ENCODE measurements around the gene EPAS1.

Gene EPAS1

DNA sequence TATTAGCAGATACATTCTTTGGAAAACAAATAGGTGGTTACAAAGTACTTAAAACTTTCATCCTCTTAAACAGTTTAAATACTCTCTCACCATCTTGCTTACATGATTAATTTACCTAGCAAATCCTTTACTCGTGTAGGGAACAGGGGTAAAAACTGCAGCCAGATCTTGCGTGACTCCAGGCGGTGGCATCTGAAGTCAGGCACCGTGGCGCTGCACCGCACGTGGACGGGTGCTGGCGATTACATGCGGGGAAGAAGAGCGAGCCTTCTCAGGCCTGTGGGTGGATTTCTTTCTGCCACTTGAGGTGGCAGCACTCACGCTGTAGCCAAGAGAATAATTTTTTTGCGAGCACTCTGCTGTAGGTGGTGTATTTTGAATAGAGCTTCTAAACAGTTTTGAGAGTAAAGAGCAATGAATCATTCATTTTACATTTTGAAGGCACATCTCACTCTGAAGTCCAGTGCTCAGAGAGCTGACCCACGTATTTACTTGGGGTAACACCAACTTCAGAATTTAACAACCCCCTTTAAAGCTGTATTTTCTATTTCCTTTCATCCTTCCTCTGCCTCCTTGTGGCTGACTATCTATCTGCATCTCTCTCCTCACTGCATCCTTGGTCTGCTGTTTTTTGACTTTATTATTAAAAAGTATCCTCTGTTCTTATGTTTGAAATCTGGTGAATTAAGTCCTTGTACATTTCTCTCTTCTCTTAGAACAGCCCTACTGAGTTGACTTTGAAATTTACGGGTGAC lies 68.9 kb downstream of the EPAS1 start:
- peak in 1 of 3 experiments; percentile 16 for DNase-seq

DNA sequence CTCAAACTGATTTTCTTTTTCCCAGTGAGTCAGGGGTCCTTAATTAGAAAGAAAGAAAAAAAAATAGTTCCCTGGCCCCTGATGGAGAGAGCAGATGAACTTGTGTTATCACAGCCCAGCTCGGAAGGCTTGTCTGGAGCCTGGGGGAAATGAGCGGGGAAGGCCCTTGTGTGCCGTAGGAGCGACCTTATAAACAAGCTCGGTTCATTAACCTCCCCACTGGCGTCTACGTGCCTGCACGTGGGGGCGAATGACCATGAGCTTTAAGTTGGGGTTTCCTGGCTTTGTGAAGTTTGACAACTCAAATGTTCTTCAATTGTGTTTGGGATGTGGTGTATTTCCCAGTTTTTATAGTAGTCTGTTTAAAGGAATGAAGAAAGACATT lies 69.5 kb downstream of the EPAS1 start:
- DNase-seq = no peak

DNA sequence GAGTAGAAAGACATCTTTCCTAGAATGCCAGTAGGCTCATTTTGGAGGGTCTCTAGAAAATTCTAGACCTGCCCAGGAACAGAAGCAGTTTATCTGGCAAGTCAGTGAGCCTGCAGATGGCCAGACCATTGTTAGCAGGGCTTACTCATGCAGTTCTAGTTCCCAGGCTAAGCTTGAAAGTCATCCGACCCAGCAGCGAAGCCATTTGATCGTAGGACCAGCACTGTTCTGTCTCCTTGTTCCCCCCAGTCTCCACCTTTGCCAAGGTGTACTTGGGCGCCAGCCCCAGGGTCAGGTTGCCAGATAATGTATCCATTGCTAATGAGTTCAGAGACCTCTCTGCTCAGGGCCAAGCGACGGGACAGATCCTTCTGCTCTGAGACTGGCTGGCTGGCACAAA lies 70.1 kb downstream of the EPAS1 start:
- no peak for DNase-seq

DNA sequence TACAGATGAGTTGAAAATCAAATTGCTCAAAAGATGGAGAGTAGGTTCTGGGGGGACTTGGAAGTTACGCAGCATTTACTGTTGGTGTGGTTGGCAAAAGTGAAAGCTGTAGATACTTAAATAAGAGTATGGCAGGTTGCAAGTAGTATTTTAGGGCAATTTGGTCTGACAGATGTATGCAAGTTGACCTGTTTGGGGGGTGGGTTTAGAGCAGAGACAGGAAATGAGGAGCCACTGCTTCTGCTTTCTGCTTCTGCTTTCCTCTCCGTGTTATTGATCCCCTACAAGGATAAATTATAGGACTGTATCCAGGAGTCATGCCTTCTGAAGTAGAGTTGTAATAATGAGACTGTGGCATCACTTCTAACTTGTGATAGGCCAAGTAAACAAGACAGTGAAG lies 71.2 kb downstream of the EPAS1 start:
- DNase-seq = no peak

DNA sequence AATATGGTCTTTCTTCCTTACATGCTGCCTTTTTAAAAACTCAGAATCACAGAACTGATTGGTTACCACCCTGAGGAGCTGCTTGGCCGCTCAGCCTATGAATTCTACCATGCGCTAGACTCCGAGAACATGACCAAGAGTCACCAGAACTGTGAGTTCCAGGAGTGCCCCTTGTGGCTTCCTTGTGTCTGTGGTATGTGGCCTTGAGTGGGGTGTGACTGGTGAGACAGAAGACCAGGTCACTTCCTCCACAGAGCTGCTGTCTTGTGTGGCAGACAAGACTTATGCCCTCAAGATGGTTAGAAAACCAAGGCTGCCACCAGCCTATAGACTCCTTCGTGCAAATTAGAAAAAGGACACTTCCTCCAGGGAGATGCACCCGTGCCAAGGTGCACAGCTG lies 72.6 kb downstream of the EPAS1 start:
- DNase-seq = no peak

DNA sequence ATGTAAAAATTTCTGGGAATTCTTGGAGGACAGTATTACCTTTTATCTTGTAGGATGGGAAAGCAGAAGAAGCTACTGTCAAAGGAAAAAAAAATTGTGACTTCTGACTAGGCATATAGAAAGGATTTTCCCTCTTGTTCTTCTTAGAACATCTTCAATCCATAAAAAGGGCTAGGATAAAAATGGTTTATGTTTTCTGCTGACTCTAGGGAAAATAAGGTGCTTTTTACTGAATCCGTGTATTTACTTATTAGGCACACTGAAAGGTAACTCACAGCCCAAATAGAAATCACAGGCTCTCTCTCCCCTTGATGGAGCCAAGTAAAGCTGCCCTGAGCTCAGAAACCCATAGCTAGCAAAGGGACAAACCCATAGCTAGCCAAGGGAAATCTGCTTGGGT lies 74.6 kb downstream of the EPAS1 start:
- DNase-seq = no peak

DNA sequence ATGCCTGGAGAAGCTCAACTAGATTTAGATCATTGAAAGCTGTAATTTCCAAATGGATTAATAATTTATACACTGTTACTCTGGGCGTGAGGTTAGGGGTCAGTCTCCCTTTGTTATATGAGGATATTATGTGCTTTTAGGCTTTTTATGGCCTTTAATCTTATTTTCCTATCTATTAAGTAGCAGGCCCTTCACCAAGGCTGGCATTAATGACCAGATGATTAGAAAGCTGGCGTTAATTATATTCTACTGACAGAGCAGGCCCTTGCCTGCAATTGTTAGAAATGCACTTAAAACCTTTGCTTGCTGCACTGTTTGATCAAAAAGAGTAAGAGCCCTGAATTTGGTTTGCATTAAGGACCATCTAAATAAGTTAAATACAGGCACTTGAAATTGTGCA lies 75.3 kb downstream of the EPAS1 start:
- peak in 2 of 3 experiments; percentile 14 to 59 for DNase-seq

DNA sequence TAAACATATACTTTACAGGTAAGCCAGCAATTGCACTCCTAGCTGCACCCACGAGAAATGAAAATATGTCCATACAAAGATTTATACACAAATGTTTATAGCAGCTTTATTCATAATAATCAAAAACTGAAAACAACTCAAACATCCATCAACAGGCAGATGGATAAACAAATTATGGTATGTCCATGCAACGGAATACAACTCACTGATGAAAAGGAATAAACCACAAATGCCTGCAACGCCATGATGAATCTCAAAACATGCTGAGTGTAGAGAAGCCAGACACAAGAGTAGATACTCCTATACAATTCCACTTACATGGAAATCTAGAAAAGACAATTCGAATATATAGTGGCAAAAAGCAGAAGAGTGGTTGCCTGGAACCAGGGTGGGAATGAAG lies 76.0 kb downstream of the EPAS1 start:
- DNase-seq = no peak

DNA sequence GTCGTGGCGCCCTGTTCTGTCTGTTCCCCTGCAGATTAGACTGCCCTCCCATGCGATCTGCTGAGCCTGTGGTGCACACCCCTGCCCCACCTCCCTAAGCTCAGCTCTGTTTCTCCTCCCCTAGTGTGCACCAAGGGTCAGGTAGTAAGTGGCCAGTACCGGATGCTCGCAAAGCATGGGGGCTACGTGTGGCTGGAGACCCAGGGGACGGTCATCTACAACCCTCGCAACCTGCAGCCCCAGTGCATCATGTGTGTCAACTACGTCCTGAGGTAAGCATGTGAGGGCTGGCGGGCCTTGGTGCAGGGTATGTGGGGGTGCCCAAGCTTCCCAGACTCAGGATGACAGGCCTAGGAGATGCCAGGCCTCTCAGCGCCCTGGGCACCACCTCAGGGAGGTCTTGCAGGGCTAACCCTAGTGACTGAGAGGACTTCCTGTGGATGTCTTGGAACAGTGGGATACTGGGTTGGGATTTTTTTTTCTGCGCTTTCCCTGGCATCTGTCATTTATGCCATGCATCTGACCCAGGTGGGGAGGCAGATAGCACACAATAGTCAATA lies 78.4 kb downstream of the EPAS1 start:
- DNase-seq = no peak

DNA sequence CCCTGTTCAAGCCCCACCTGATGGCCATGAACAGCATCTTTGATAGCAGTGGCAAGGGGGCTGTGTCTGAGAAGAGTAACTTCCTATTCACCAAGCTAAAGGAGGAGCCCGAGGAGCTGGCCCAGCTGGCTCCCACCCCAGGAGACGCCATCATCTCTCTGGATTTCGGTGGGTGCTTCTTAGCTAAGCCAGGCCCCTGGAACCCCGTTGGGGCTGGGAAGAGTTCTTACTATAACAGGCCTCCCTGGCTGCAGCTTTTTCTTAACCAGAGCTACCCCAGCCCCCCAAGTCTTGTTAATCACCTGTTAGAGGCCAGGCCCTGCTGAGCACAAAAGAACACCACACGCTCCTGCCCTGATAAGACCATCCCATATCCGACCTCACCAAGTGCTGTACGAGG lies 79.4 kb downstream of the EPAS1 start:
- no peak for DNase-seq

DNA sequence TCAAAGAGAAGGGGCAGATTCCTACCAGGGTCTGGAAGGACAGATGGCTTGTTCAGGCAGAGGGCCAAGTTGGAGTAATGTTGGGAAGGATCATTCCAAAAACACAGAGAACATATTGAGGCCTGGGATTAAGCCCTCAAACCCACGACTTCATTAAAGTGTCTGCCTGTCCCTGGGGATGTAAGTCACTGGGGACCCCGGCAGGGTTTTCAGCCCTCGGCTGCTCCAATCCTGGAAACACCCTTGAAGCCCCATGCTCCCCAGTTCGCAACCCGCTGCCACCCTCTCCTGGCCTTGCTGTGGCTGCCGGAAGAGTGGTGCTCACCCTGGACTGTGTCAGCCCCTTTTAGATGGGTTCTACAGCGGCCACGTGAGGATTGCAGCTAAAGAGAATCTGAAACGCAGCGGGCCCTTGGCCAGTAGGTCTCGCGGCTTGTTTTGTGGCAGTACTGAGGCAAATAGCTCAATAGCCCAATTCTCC lies 79.9 kb downstream of the EPAS1 start:
- no peak for DNase-seq

DNA sequence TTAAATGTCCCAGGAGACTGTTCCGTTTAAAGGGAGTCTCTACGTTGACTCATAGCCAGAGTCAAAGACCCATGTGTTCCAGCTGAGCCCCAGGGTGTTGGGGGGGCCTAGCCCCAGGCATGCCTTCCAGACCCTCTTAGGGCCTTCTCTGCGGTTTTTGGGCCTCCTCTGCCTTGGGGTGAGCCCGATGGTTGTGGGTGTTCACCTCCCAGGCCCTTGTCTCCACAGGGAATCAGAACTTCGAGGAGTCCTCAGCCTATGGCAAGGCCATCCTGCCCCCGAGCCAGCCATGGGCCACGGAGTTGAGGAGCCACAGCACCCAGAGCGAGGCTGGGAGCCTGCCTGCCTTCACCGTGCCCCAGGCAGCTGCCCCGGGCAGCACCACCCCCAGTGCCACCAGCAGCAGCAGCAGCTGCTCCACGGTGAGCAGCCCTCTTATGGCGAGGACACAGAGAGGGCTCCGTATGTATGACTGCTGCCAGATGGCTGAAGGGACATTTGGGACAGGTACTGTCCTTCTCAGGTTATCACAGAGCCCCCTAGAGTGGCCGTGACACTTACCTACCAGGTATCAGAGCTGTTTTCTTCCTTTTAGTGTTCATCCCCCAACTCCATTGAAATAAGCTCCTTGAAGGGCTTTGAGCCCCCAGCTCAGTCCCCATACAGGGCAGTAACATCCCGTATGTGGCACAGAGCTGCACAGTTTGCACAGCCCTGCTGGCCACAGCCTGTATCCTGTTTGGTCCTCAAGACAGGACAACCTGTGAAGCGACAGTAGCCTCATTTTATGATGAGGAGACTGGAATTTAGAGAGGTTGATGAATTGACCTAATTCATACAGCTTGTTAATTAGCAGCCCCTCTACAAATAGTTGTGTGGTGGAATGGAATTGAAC lies 80.7 kb downstream of the EPAS1 start:
- no peak for DNase-seq

DNA sequence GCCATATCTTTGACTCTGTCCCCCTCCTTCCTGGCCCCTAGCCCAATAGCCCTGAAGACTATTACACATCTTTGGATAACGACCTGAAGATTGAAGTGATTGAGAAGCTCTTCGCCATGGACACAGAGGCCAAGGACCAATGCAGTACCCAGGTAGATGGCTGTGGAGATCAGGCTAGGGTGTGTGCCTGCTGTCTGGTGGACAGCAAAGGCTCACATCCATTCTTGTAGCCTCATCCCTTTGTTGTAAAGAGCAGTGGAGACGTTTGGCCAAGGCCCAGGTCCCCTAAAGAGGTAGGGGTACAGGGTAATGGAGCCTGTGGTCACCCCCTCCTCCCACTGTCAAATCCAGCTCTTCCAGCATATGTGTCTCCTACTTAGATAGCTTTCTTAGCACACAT lies 81.4 kb downstream of the EPAS1 start:
- DNase-seq = no peak

DNA sequence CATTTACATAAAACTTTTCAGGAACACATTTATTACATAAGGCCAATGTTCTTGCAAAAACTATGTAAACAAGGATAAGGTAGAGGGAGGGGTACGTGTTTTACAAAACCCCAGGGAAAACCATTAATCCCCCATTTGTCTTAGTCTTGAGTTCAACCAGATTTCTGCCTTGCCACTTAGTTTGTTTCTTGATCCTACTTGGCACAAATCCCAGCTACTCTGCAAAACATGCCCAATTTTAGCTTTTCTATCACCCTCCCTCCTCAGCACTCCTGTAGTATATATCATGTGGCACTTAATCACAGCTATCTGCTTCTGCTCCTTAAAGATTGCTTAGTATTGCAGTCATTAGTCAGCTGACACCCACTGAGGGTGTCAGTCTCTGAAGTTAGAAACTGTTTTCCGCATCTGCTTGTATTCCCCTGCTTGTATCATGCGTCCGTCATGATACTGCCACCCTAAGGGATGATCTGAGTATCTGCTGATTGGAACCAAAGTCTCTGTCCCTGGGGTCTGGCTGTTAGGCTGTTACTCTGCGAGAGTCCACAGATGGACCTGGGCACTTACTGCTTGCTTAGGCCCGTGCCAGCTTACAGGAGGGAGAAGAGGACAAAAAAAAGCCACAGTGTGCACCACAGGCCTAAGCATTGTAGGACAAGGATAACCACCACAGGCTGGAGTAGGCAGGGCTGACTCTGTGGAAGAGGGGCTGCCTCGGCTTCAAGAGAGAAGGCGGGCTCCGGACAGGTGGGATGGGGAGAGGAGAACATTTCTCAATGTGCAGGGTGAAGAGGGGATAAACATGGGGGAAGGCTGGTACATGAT lies 82.2 kb downstream of the EPAS1 start:
- peak in 1 of 3 experiments; percentile 13 for DNase-seq

DNA sequence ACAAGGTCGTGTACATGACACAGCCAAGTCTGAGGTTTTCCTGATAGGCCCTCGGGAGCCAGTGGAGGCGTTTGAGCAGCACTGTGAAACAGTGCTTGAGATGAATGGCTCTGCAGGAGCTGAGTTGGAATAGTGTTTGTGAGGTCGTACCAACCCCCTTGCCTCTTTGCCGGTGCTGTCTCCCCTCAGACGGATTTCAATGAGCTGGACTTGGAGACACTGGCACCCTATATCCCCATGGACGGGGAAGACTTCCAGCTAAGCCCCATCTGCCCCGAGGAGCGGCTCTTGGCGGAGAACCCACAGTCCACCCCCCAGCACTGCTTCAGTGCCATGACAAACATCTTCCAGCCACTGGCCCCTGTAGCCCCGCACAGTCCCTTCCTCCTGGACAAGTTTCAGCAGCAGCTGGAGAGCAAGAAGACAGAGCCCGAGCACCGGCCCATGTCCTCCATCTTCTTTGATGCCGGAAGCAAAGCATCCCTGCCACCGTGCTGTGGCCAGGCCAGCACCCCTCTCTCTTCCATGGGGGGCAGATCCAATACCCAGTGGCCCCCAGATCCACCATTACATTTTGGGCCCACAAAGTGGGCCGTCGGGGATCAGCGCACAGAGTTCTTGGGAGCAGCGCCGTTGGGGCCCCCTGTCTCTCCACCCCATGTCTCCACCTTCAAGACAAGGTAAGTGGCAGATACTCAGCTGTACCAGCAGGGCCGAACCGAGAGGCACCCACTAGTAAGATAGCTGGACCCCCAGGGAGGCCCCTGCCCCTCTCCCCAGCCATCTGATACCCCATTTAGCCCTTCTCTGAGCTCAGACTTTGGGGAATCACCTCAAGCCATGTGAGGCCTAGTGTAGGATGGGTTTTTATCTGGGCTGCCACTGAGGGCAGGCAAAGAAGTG lies 83.1 kb downstream of the EPAS1 start:
- no peak for DNase-seq

DNA sequence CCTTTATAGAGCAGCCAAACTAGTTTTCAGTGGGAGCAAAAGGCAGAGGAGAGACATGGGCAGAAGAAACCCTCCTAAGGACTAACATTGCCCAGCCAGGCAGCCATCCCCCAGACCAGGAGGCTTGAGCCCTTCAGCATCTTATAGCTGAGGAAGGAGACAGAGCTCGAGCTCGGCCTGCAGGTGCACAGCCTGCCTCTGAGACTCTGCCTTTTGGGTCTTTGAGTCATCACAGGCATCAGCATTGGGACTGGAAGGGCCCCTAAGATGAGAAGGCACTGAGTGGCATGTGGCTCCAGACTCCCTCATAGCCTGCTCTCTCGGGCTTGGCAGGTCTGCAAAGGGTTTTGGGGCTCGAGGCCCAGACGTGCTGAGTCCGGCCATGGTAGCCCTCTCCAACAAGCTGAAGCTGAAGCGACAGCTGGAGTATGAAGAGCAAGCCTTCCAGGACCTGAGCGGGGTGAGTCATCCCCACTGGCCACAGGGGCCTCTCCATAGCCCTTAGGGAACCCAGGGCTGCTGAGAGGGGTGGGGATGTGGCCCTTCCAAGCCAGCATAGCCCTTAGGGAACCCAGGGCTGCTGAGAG lies 84.1 kb downstream of the EPAS1 start:
- DNase-seq = no peak

DNA sequence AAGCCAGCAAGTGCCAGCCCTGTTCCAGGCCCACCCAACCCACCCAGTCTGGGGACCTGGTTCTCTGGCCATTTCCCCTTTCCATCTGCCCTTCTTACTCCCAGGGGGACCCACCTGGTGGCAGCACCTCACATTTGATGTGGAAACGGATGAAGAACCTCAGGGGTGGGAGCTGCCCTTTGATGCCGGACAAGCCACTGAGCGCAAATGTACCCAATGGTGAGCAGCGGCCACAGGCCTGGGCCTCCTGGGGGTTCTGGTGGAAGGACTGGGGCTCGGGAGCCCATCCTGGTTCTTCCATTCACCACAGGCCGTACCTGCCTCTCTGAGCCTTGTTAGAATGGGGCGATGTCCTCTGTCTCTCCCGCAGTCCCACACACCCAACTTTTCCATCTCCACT lies 84.7 kb downstream of the EPAS1 start:
- DNase-seq = no peak

DNA sequence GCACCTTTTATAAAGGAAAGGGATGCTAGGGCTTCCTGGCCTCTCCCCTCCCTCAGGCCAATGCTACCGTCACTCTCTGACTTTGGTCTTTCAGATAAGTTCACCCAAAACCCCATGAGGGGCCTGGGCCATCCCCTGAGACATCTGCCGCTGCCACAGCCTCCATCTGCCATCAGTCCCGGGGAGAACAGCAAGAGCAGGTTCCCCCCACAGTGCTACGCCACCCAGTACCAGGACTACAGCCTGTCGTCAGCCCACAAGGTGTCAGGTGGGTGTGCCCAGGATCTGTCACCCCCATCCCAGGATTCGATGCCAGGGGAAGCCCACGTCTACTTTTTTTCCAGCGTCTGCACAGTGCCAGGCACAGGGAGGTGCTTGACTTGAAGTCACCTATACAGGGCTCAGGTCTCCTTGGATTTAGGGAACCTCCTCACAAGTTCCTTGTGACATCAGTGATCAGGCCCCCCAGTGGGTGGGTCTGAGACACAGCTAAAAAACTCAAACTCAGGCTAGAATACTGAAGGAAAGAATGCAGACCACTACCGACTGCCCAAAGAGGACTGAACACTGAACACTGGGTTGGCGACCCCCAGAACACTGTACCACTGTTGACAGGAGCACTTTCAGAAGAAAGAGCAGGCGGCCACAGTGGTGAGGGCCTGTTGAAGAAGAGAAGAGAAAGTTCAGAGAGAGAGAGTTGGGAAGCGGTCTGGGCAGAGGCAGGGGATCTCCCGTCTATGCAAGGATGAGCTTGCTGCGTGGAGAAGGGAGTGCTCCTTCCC lies 85.3 kb downstream of the EPAS1 start:
- DNase-seq = no peak

DNA sequence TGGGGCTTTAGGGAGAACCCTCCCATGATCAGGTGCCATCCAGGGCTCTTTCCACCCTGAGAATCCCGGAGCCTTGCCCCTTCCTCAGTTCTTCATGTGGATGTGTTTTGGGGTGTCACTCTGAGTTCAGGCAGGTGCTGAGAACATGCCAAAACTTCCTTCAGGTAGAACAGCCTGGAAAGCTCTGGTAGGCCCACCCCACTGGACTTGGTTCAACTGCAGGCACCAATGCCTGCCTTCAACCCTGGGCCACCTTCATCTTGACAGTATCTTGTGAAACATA lies 85.8 kb downstream of the EPAS1 start:
- DNase-seq = no peak

DNA sequence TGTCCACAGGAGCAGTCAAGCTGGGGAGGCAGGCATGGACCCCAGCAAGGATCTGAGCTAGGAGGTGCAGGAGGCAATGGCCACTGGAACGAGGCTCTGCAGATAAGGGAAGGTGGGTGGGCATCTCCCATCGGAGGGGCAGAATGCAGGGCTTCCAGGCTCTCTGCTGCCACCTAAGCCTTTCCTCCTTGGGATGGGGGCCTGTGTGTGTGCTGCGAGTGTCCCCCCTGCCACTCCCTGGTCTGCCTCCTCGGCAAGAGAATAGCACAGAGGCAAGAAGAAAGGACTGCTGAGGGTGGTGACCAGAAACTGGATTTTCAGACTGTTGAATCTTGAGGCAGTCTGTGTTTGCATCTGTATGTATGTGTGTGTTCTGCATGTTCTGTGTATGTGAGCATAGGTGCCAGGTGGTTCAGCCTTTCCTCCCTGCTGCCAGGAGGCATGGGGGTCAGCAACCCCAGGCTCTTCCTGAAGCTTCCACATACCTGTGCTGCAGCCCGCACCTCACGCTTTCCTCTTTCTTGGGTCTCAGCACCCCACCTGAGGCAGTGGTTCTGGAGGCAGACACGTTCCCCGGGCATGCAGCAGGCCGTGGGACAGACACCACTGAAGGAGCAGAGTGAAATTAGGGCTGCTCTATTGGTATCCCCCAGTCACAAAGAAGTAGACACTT lies 86.7 kb downstream of the EPAS1 start:
- no peak for DNase-seq
